Caco-2 (cell line): ENCODE results near the gene SCYGR6. TPM values are rescaled to one million over a fixed set of nuclear protein-coding genes. Genes with fewer than 3 reads are reported as not detected.
"Not testable (repeated sequence)": the region's sequence is repeated elsewhere in the genome, so short reads cannot be mapped to it uniquely, and the experiment has no call there.

Experiments
- BruUV-seq: library from RNA; stranded (reverse); fragments of 400-500 nt; replicated peaks from 2 replicates; lab custom pipeline; 2021; lab: Mats Ljungman, UMichigan
- CTCF ChIA-PET: fragments of 300-600 bp; sonication (Branson Sonifier 250); formaldehyde crosslinking; loops from one replicate; lab custom pipeline; 2022; ENCODE audit warnings: antibody characterized with exemption; lab: Charles Lee
- POLR2A ChIA-PET: fragments of 300-600 bp; sonication (Branson Sonifier 250); formaldehyde crosslinking; loops from one replicate; lab custom pipeline; 2022; ENCODE audit warnings: antibody characterized with exemption; lab: Charles Lee
- DNase-seq, 2 experiments: peaks; one replicate each; pipeline versions ENCODE4 v3.0.0 to v3.0.0-alpha.2; 2020 to 2022
- H3K27me3 ChIP-seq: replicated peaks from 2 replicates; pipeline ENCODE4 v1.6.0; 2011; ENCODE audit warnings: low read length; ENCODE audit not compliant: control insufficient read depth, insufficient read depth
- H3K36me3 ChIP-seq: 2 replicates; pipeline ENCODE4 v1.5.1; 2011; ENCODE audit warnings: low read length; ENCODE audit not compliant: control insufficient read depth, insufficient read depth
- H3K4me1 ChIP-seq: fragments of 250-450 bp; sonication (Bioruptor Pico); 2 replicates; pipeline ENCODE4 v1.5.1; 2020; ENCODE audit warnings: mild to moderate bottlenecking
- H3K4me3 ChIP-seq: 2 replicates; pipeline ENCODE4 v1.5.1; 2011; ENCODE audit warnings: low read depth, mild to moderate bottlenecking, control low read depth, low read length
- H3K9me3 ChIP-seq: fragments of 250-450 bp; sonication (Bioruptor Pico); 2 replicates; pipeline ENCODE4 v1.5.1; 2020; ENCODE audit warnings: mild to moderate bottlenecking, moderate library complexity
- H3K27ac Mint-ChIP-seq: one replicate; pipeline ENCODE4 v1.8.0; 2022; ENCODE audit warnings: mixed read lengths; ENCODE audit not compliant: unreplicated experiment
- H3K27me3 Mint-ChIP-seq: one replicate; pipeline ENCODE4 v1.8.0; 2022; ENCODE audit warnings: mixed read lengths; ENCODE audit not compliant: insufficient read depth, unreplicated experiment
- H3K36me3 Mint-ChIP-seq: one replicate; pipeline ENCODE4 v1.8.0; 2022; ENCODE audit warnings: mild to moderate bottlenecking, mixed read lengths; ENCODE audit not compliant: insufficient read depth, unreplicated experiment
- H3K4me1 Mint-ChIP-seq: one replicate; pipeline ENCODE4 v1.8.0; 2022; ENCODE audit warnings: low read depth, mixed read lengths; ENCODE audit not compliant: unreplicated experiment
- H3K4me3 Mint-ChIP-seq: one replicate; pipeline ENCODE4 v1.8.0; 2022; ENCODE audit warnings: mild to moderate bottlenecking, moderate library complexity, mixed read lengths; ENCODE audit not compliant: unreplicated experiment
- H3K9me3 Mint-ChIP-seq: one replicate; pipeline ENCODE4 v1.8.0; 2022; ENCODE audit warnings: mixed read lengths; ENCODE audit not compliant: unreplicated experiment
- intact Hi-C: fragments of 100-400 bp; cut with micrococcal nuclease; formaldehyde crosslinking; loops from one replicate; pipeline ENCODE4 v1.10.0; 2022; ENCODE audit not compliant: unreplicated experiment
- total RNA-seq: library from RNA; stranded (reverse); gene quantifications from 2 replicates; pipeline ENCODE4 v1.2.3, GENCODE V29; 2022
- TF ChIP-seq, protein P1 (sequence below), 2 experiments: fragments of 200-600 bp in 1 of 2; IDR thresholded peaks; 1 replicate in 1 of 2; 2 replicates in 1 of 2; pipeline versions ENCODE4 v1.5.1 to v1.8.0; 2011 to 2022; ENCODE audit warnings: antibody characterized with exemption in 1 of 2, control low read depth in 1 of 2, inconsistent platforms in 1 of 2, low read depth in 1 of 2, low read length in 1 of 2, mild to moderate bottlenecking in 1 of 2, moderate library complexity in 1 of 2; ENCODE audit not compliant: insufficient read depth in 1 of 2, severe bottlenecking in 1 of 2, unreplicated experiment in 1 of 2

SCYGR6 gene
- total RNA-seq, 1 experiment from 2014 or later, result not detected

DNA sequence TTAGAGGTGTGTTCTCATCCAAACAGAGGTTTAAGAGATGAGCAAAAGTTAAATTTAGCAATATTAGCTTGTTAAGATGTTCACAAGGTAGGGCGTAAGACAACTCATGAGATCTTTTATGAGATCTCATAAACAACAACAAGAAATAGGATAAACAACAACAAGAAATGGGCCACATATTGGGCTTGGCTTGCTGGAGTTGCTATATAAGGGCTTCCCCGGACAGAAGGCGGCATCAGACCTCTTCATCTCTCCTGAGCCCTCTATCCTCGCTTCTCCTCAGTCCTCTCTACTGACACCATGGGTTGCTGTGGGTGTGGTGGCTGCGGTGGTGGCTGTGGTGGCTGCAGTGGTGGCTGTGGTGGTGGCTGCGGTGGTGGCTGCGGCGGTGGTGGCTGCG, 21.0 kb upstream of the SCYGR6 start, which contains the start of gene SCYGR8:
Gene SCYGR8 (plus strand): TSS at position 301 of the 400 bp plus-strand sequence. CDS start 0 bp downstream, at position 301.
- H3K27ac Mint-ChIP-seq, result no peak within 1 kb of the TSS
- Histone ChIP-seq H3K4me3 (no peak within 1 kb of the TSS), H3K4me1 (no peaks in the 10 kb centered on the region), H3K9me3 (no peaks in the 10 kb centered on the region), H3K36me3 (no peaks in the 10 kb centered on the region), H3K27me3 (no peaks in the 10 kb centered on the region)
- no peaks in the 10 kb centered on the region for H3K9me3 Mint-ChIP-seq
- no peak within 1 kb of the TSS for H3K4me3 Mint-ChIP-seq
- no peak for DNase-seq
- H3K36me3 Mint-ChIP-seq, result peaks cover 6% of the 10 kb centered on the region
- no TSS peak for BruUV-seq
- TF ChIP-seq, protein P1, sequence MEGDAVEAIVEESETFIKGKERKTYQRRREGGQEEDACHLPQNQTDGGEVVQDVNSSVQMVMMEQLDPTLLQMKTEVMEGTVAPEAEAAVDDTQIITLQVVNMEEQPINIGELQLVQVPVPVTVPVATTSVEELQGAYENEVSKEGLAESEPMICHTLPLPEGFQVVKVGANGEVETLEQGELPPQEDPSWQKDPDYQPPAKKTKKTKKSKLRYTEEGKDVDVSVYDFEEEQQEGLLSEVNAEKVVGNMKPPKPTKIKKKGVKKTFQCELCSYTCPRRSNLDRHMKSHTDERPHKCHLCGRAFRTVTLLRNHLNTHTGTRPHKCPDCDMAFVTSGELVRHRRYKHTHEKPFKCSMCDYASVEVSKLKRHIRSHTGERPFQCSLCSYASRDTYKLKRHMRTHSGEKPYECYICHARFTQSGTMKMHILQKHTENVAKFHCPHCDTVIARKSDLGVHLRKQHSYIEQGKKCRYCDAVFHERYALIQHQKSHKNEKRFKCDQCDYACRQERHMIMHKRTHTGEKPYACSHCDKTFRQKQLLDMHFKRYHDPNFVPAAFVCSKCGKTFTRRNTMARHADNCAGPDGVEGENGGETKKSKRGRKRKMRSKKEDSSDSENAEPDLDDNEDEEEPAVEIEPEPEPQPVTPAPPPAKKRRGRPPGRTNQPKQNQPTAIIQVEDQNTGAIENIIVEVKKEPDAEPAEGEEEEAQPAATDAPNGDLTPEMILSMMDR (IDR thresholded peaks at IDR 0.05; ENCODE audit: insufficient read depth in 1 of 2, low read depth in 1 of 2, low read length in 1 of 2, severe bottlenecking in 1 of 2, unreplicated experiment in 1 of 2), result no peak
- H3K4me1 Mint-ChIP-seq, result peaks cover 7% of the 10 kb centered on the region
- POLR2A ChIA-PET, result no interaction called here
- CTCF ChIA-PET, result no interaction called here
- intact Hi-C loops, result no loop called here
- H3K27me3 Mint-ChIP-seq, result no peaks in the 10 kb centered on the region

DNA sequence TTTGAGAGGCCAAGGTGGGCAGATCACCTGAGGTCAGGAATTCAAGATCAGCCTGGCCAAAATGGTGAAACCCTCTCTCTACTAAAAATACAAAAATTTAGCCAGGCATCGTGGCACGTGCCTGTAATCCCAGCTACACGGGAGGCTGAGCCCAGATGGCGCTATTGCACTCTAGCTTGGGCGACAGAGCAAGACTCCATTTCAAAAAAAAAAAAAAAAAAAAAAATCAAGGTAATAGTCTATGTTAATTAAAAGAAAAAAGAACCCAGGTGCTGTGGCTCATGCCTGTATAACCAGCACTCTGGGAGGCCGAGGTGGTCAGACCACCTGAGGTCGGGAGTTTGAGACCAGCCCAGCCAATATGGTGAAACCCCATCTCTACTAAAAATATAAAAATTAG, 16.1 kb upstream of the SCYGR6 start:
- H3K27me3 Mint-ChIP-seq, H3K27ac Mint-ChIP-seq, intact Hi-C loops, H3K4me1 Mint-ChIP-seq, H3K36me3 ChIP-seq, H3K9me3 Mint-ChIP-seq, H3K4me3 ChIP-seq, H3K9me3 ChIP-seq, H3K36me3 Mint-ChIP-seq, H3K4me1 ChIP-seq, BruUV-seq, H3K4me3 Mint-ChIP-seq, POLR2A ChIA-PET, H3K27me3 ChIP-seq: not testable (repeated sequence)
- peak in 1 of 2 experiments; percentile 23 for DNase-seq
- CTCF ChIA-PET, result interaction anchor here (1.1 kb wide), 1 partner anchor 21 kb away, joined by 6 read pairs; no protein-coding TSS in a partner anchor

DNA sequence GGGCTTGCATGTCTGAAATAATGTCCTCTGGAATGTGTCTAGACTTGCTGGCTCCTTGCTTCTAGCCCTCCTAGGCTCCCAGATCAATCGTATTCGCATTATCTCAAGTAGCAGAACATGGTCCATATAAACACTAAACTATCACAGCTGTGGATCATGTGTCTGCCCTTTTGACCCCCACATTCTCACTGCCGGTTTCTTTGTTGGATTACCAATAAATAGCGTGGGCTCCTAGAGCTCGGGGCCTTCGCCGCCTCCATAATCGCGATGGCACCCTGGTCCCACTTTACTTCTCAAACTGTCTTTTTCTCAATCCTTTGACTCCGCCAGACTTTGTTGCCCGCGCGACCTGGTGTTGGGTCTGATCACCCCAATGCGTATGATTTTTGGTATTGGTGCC, 14.8 kb upstream of the SCYGR6 start:
- H3K36me3 Mint-ChIP-seq, result no peaks in the 10 kb centered on the region
- H3K4me1 Mint-ChIP-seq, result peaks cover 7% of the 10 kb centered on the region
- H3K27ac Mint-ChIP-seq, result no peak overlapping the region
- CTCF ChIA-PET, result no interaction called here
- intact Hi-C loops, result loop anchor here (2.0 kb wide), 1 partner anchor 23 kb away; no protein-coding TSS in a partner anchor
- no TSS peak for BruUV-seq
- H3K9me3 Mint-ChIP-seq, result no peaks in the 10 kb centered on the region
- no peak overlapping the region for H3K4me3 Mint-ChIP-seq
- H3K27me3 Mint-ChIP-seq, result no peaks in the 10 kb centered on the region
- TF ChIP-seq, protein P1 (IDR thresholded peaks at IDR 0.05; ENCODE audit: insufficient read depth in 1 of 2, low read depth in 1 of 2, low read length in 1 of 2, severe bottlenecking in 1 of 2, unreplicated experiment in 1 of 2), result no peak
- DNase-seq, result peak in 1 of 2 experiments; percentile 33
- Histone ChIP-seq H3K27me3 (no peaks in the 10 kb centered on the region), H3K4me3 (no peak overlapping the region), H3K36me3 (no peaks in the 10 kb centered on the region), H3K4me1 (no peaks in the 10 kb centered on the region), H3K9me3 (no peaks in the 10 kb centered on the region)
- POLR2A ChIA-PET, result no interaction called here
